Measurements from ENCODE around the gene ANO6. TPM values are rescaled to one million over a fixed set of nuclear protein-coding genes. Genes with fewer than 3 reads are reported as not detected.

The ANO6 gene
- total RNA-seq, 3 donors from 2014 or later (not counting 1 experiment from before 2014, with no cell fraction given) = 26.6 to 31.0 (median 30.4) TPM

DNA sequence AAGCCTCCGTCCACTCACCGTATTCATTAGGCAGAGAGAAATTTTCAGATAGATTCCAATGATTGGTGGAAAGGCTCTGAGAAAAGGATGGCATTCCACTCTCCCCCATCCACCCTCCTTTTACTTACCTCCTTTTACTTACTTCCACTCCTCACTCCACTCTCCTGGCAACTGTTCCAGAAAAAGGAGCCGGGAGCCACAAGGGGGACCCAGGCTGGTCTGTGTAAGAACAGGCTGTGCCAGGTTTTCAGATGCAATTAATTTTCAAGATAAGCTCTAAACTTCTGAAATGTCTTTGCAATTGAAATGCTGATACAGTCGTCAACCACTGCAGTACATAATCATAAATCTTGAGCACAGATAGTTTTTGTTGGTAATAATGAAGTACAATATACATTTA lies 248.8 kb downstream of the ANO6 start:
- Mint-ChIP-seq H3K9me3 (no peaks in the 10 kb centered on the region), H3K4me1 (peaks cover 6% of the 10 kb centered on the region in 2 donors), H3K27me3 (ENCODE audit: low read depth in 2 of 2) (peaks cover 11 to 18% of the 10 kb centered on the region in 2 donors), H3K27ac (no peak overlapping the region), H3K36me3 (no peaks in the 10 kb centered on the region), H3K4me3 (no peak overlapping the region)
- intact Hi-C loops (cut with micrococcal nuclease) = no loop called here
- TF ChIP-seq, protein P1, sequence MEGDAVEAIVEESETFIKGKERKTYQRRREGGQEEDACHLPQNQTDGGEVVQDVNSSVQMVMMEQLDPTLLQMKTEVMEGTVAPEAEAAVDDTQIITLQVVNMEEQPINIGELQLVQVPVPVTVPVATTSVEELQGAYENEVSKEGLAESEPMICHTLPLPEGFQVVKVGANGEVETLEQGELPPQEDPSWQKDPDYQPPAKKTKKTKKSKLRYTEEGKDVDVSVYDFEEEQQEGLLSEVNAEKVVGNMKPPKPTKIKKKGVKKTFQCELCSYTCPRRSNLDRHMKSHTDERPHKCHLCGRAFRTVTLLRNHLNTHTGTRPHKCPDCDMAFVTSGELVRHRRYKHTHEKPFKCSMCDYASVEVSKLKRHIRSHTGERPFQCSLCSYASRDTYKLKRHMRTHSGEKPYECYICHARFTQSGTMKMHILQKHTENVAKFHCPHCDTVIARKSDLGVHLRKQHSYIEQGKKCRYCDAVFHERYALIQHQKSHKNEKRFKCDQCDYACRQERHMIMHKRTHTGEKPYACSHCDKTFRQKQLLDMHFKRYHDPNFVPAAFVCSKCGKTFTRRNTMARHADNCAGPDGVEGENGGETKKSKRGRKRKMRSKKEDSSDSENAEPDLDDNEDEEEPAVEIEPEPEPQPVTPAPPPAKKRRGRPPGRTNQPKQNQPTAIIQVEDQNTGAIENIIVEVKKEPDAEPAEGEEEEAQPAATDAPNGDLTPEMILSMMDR (IDR thresholded peaks at IDR 0.05) = no peak
- Histone ChIP-seq H3K4me1 (ENCODE audit: control insufficient read depth, insufficient read depth, low read length) (peaks cover 12% of the 10 kb centered on the region), H3K27ac (ENCODE audit: low read length) (no peak overlapping the region), H3K27me3 (ENCODE audit: control insufficient read depth, insufficient read depth, low read length) (no peaks in the 10 kb centered on the region), H3K9me3 (ENCODE audit: control insufficient read depth, insufficient read depth, low read length) (no peaks in the 10 kb centered on the region), H3K4me3 (ENCODE audit: low read length) (no peak overlapping the region), H3K36me3 (ENCODE audit: control insufficient read depth, insufficient read depth, low read length) (no peaks in the 10 kb centered on the region)
- DNase-seq (no peak), ATAC-seq (no peak)
- 100% methylated on average over 3 of the region's 4 CpGs for WGBS (ENCODE audit: insufficient coverage)

DNA sequence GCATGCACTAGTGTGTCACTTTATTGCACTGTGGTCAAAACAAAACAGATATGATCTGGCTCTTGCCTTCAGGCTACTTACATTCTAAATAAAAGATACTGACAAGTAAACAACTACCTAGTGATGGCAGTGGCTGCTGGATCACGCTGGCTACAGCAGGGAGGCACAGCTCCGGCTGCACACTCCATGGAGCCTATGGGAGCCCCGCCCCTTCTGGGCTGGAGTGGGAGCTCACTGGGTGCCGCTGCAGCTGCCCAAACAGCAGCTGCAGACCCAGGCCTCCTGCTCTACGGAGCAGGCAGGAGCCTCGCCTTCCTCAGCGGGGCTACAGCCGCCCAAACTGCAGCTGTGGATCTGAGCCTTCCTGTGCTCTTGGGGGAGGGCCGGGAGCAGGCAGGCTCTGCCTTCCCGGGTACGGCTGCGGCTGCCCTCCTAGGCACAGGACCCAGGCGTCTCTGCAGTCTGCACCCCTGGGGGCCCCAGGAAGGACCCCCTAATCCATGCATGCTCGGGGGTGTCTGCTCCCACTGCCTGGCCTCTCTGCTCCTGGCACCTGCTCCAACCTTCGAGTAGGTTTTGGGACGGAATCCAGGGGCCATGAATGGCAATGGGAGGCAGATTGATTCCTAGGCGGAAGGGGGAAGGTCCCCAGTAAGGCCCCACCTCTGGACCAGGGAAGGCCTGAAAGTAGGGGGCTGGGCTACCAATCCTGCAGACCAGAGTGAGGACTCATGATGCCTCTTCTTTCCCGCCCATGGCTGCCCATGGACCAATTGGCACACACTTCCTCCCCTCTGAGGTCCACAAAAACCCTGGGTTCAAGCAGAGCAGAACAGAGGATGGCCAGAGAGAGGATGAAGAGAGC lies 253.1 kb downstream of the ANO6 start:
- Histone ChIP-seq H3K4me3 (ENCODE audit: low read length) (no peak overlapping the region), H3K9me3 (ENCODE audit: control insufficient read depth, insufficient read depth, low read length) (no peaks in the 10 kb centered on the region), H3K27ac (ENCODE audit: low read length) (no peak overlapping the region), H3K36me3 (ENCODE audit: control insufficient read depth, insufficient read depth, low read length) (no peaks in the 10 kb centered on the region), H3K4me1 (ENCODE audit: control insufficient read depth, insufficient read depth, low read length) (peaks cover 23% of the 10 kb centered on the region), H3K27me3 (ENCODE audit: control insufficient read depth, insufficient read depth, low read length) (no peaks in the 10 kb centered on the region)
- ATAC-seq (peak in 1 of 3 donors; percentile 2), DNase-seq (no peak)
- Mint-ChIP-seq H3K4me3 (peak overlapping the region; percentile 82), H3K4me1 (peaks cover 27% of the 10 kb centered on the region in 2 donors), H3K27me3 (ENCODE audit: low read depth in 2 of 2) (no peaks in the 10 kb centered on the region), H3K27ac (peak overlapping the region; percentile 57 to 69), H3K36me3 (no peaks in the 10 kb centered on the region), H3K9me3 (no peaks in the 10 kb centered on the region)
- intact Hi-C loops (cut with micrococcal nuclease) = no loop called here
- 97% methylated on average over 18 of the region's 18 CpGs for WGBS (ENCODE audit: insufficient coverage)
- TF ChIP-seq, protein P1 (IDR thresholded peaks at IDR 0.05) = no peak

DNA sequence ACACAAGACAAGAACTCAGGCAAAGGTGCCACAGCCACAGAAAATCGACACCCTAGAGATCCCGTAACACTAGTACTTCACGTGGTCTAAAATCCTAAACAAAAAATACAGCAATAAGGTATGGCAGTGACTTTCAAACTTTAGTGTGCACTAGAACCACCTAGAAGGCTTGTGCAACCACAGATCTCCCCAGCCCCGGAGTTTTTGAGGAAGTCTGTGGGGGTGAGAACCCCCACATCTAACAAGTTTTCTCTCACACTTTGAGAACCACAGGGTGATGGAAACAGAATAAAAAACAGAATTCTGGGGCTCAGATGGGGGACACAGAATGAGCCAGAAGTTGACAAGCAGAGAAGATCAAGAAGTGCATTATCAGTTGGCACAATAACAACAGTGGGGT lies 254.0 kb downstream of the ANO6 start:
- H3K4me3 Mint-ChIP-seq = peak overlapping the region; percentile 82
- H3K36me3 Mint-ChIP-seq = no peaks in the 10 kb centered on the region
- DNase-seq = peak; percentile 20 to 51
- Histone ChIP-seq H3K27me3 (ENCODE audit: control insufficient read depth, insufficient read depth, low read length) (no peaks in the 10 kb centered on the region), H3K4me3 (ENCODE audit: low read length) (no peak overlapping the region), H3K9me3 (ENCODE audit: control insufficient read depth, insufficient read depth, low read length) (peaks cover 3% of the 10 kb centered on the region), H3K36me3 (ENCODE audit: control insufficient read depth, insufficient read depth, low read length) (no peaks in the 10 kb centered on the region), H3K27ac (ENCODE audit: low read length) (no peak overlapping the region), H3K4me1 (ENCODE audit: control insufficient read depth, insufficient read depth, low read length) (peaks cover 23% of the 10 kb centered on the region)
- H3K27ac Mint-ChIP-seq = peak overlapping the region; percentile 57 to 69
- intact Hi-C loops (cut with micrococcal nuclease) = no loop called here
- ATAC-seq = peak; percentile 62 to 95 (median 83)
- TF ChIP-seq, protein P1 (IDR thresholded peaks at IDR 0.05) = no peak
- WGBS (ENCODE audit: insufficient coverage) = 6% methylated on average over 3 of the region's 4 CpGs
- peaks cover 27% of the 10 kb centered on the region in 2 donors for H3K4me1 Mint-ChIP-seq
- H3K9me3 Mint-ChIP-seq = no peaks in the 10 kb centered on the region
- no peaks in the 10 kb centered on the region for H3K27me3 Mint-ChIP-seq (ENCODE audit: low read depth in 2 of 2)
